Measurements from ENCODE around the gene SPEM1. TPM values are rescaled to one million over a fixed set of nuclear protein-coding genes. Genes with fewer than 3 reads are reported as not detected.
"Not testable (repeated sequence)": the region's sequence is repeated elsewhere in the genome, so short reads cannot be mapped to it uniquely, and the experiment has no call there.

Gene SPEM1
- total RNA-seq, 1 experiment from 2014 or later: not detected

DNA sequence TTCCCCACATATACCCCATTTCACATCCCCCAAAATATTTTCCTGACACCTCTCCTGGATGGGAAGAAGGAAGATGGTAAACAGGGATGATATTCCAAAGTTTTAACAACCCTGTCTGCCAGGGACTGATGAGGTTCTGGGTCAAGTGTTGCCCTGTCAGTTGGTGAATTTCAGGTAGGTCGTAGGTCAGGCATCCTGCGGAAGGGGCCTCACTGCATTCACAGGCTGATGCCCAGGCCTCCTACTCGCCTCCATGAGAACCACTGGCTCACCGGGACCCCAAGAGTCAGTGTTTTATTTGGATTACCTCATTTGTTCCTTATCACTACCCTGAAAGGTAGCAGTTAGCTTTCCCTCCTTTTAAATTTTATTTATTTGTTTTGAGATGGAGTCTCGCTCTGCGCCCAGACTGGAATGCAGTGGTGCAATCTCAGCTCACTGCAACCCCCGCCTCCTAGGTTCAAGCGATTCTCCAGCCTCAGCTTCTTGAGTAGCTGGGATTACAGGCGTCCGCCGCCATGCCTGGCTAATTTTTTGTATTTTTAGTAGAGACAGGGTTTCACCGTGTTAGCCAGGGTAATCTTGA, 48.8 kb downstream of the SPEM1 start:
- no peak for DNase-seq (ENCODE audit: low read depth)

DNA sequence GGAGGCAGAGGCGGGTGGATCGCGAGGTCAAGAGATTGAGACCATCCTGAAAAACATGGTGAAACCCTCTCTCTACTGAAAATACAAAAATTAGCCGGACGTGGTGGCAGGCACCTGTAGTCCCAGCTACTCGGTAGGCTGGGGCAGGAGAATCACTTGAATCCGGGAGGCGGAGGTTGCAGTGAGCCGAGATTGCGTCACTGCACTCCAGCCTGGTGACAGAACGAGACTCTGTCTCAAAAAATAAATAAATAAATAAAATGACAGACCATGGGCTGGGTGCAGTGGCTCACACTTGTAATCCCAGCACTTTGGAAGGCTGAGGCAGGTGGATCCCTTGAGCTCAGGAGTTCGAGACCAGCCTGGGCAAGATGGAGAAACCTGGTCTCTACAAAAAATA, 49.7 kb downstream of the SPEM1 start:
- not testable (repeated sequence) for DNase-seq (ENCODE audit: low read depth)

- DNase-seq (ENCODE audit: low read depth): not testable (repeated sequence)
These were observed 50.4 kb downstream of the SPEM1 start for GRCh38 chr17:7470457-7470973.

Other genes with a start within 250 kb of the SPEM1 start
- 2.8 and 4.0 TPM in 2 replicates for gene ASGR1, start 241.0 kb upstream of the SPEM1 start, total RNA-seq (2014; rRNA removed; shearing (Covaris generic))
- 11.3 and 14.2 TPM in 2 replicates for gene DLG4, start 200.5 kb upstream of the SPEM1 start, total RNA-seq (2014; rRNA removed; shearing (Covaris generic))
- gene ACADVL, start 200.4 kb upstream of the SPEM1 start, total RNA-seq (2014; rRNA removed; shearing (Covaris generic)): 317 and 327 TPM in 2 replicates
- 45.2 and 57.0 TPM in 2 replicates for gene DVL2, start 185.8 kb upstream of the SPEM1 start, total RNA-seq (2014; rRNA removed; shearing (Covaris generic))
- 94.0 and 115 TPM in 2 replicates for gene PHF23, start 180.9 kb upstream of the SPEM1 start, total RNA-seq (2014; rRNA removed; shearing (Covaris generic))
- 191 and 331 TPM in 2 replicates for gene GABARAP, start 177.9 kb upstream of the SPEM1 start, total RNA-seq (2014; rRNA removed; shearing (Covaris generic))
- 43.6 and 79.9 TPM in 2 replicates for gene CTDNEP1, start 168.6 kb upstream of the SPEM1 start, total RNA-seq (2014; rRNA removed; shearing (Covaris generic))
- gene ELP5, start 168.1 kb upstream of the SPEM1 start, total RNA-seq (2014; rRNA removed; shearing (Covaris generic)): 68.1 and 78.2 TPM in 2 replicates
- gene CLDN7, start 157.8 kb upstream of the SPEM1 start, total RNA-seq (2014; rRNA removed; shearing (Covaris generic)): not detected in 2 replicates
- 0.03 TPM in 1 of 2 replicates, not detected in the other for gene SLC2A4, start 138.6 kb upstream of the SPEM1 start, total RNA-seq (2014; rRNA removed; shearing (Covaris generic))
- gene YBX2, start 125.7 kb upstream of the SPEM1 start, total RNA-seq (2014; rRNA removed; shearing (Covaris generic)): not detected in 2 replicates
- 1,448 and 1,578 TPM in 2 replicates for gene EIF5A, start 112.7 kb upstream of the SPEM1 start, total RNA-seq (2014; rRNA removed; shearing (Covaris generic))
- 125 and 135 TPM in 2 replicates for gene GPS2, start 105.0 kb upstream of the SPEM1 start, total RNA-seq (2014; rRNA removed; shearing (Covaris generic))
- gene NEURL4, start 91.0 kb upstream of the SPEM1 start, total RNA-seq (2014; rRNA removed; shearing (Covaris generic)): 20.7 TPM in 2 replicates
- 0.90 and 2.2 TPM in 2 replicates for gene ACAP1, start 83.8 kb upstream of the SPEM1 start, total RNA-seq (2014; rRNA removed; shearing (Covaris generic))
- gene KCTD11, start 68.2 kb upstream of the SPEM1 start, total RNA-seq (2014; rRNA removed; shearing (Covaris generic)): 4.7 and 5.8 TPM in 2 replicates
- gene TMEM95, start 65.2 kb upstream of the SPEM1 start, total RNA-seq (2014; rRNA removed; shearing (Covaris generic)): not detected in 2 replicates
- gene TNK1, start 39.2 kb upstream of the SPEM1 start, total RNA-seq (2014; rRNA removed; shearing (Covaris generic)): 0.24 TPM in 1 of 2 replicates, not detected in the other
- gene PLSCR3, start 25.8 kb upstream of the SPEM1 start, total RNA-seq (2014; rRNA removed; shearing (Covaris generic)): 31.7 and 36.7 TPM in 2 replicates
- gene TMEM256, start 16.2 kb upstream of the SPEM1 start, total RNA-seq (2014; rRNA removed; shearing (Covaris generic)): 54.1 and 72.6 TPM in 2 replicates
- 6.1 and 7.4 TPM in 2 replicates for gene NLGN2, start 12.5 kb upstream of the SPEM1 start, total RNA-seq (2014; rRNA removed; shearing (Covaris generic))
- not detected in 2 replicates for gene SPEM2, start 5.3 kb downstream of the SPEM1 start, total RNA-seq (2014; rRNA removed; shearing (Covaris generic))
- not detected in 2 replicates for gene SPEM3, start 8.5 kb downstream of the SPEM1 start, total RNA-seq (2014; rRNA removed; shearing (Covaris generic))
- 0.23 and 0.43 TPM in 2 replicates for gene TMEM102, start 15.1 kb downstream of the SPEM1 start, total RNA-seq (2014; rRNA removed; shearing (Covaris generic))
- gene FGF11, start 19.2 kb downstream of the SPEM1 start, total RNA-seq (2014; rRNA removed; shearing (Covaris generic)): 0.23 and 0.37 TPM in 2 replicates
- gene CHRNB1, start 24.7 kb downstream of the SPEM1 start, total RNA-seq (2014; rRNA removed; shearing (Covaris generic)): 6.0 and 7.9 TPM in 2 replicates
- 13.1 and 18.1 TPM in 2 replicates for gene ZBTB4, start 59.3 kb downstream of the SPEM1 start, total RNA-seq (2014; rRNA removed; shearing (Covaris generic))
- gene SLC35G6, start 61.1 kb downstream of the SPEM1 start, total RNA-seq (2014; rRNA removed; shearing (Covaris generic)): not detected in 2 replicates
- 43.4 and 44.6 TPM in 2 replicates for gene POLR2A, start 64.0 kb downstream of the SPEM1 start, total RNA-seq (2014; rRNA removed; shearing (Covaris generic))
- gene TNFSF12, start 128.7 kb downstream of the SPEM1 start, total RNA-seq (2014; rRNA removed; shearing (Covaris generic)): 3.2 and 5.6 TPM in 2 replicates
- gene TNFSF13, start 138.4 kb downstream of the SPEM1 start, total RNA-seq (2014; rRNA removed; shearing (Covaris generic)): 0.37 and 0.63 TPM in 2 replicates
- 138 and 141 TPM in 2 replicates for gene SENP3, start 141.6 kb downstream of the SPEM1 start, total RNA-seq (2014; rRNA removed; shearing (Covaris generic))
- 55.2 and 75.8 TPM in 2 replicates for gene CD68, start 159.3 kb downstream of the SPEM1 start, total RNA-seq (2014; rRNA removed; shearing (Covaris generic))
- 148 and 177 TPM in 2 replicates for gene MPDU1, start 163.5 kb downstream of the SPEM1 start, total RNA-seq (2014; rRNA removed; shearing (Covaris generic))
- 0.31 and 1.8 TPM in 2 replicates for gene SOX15, start 169.8 kb downstream of the SPEM1 start, total RNA-seq (2014; rRNA removed; shearing (Covaris generic))
- gene FXR2, start 194.6 kb downstream of the SPEM1 start, total RNA-seq (2014; rRNA removed; shearing (Covaris generic)): 54.4 and 60.7 TPM in 2 replicates
- gene SAT2, start 207.5 kb downstream of the SPEM1 start, total RNA-seq (2014; rRNA removed; shearing (Covaris generic)): 18.6 and 20.8 TPM in 2 replicates
- gene SHBG, start 209.8 kb downstream of the SPEM1 start, total RNA-seq (2014; rRNA removed; shearing (Covaris generic)): not detected in 2 replicates
- gene ATP1B2, start 230.6 kb downstream of the SPEM1 start, total RNA-seq (2014; rRNA removed; shearing (Covaris generic)): not detected in 2 replicates

Data from HT1080 (cell line).